H1 (cell line): ENCODE results near the gene SHH. TPM values are rescaled to one million over a fixed set of nuclear protein-coding genes. Genes with fewer than 3 reads are reported as not detected.

Source experiments
- CHD7 ChIP-seq: fragments of 300-600 bp; sonication (generic); IDR thresholded peaks from 2 replicates; pipeline ENCODE4 v1.7.1; 2012; ENCODE audit warnings: low read length, moderate library complexity, mild to moderate bottlenecking, inconsistent platforms; ENCODE audit not compliant: insufficient replicate concordance
- TBP ChIP-seq: IDR thresholded peaks from 2 replicates; pipeline ENCODE4 v1.6.1; 2011; ENCODE audit warnings: low read depth, low read length, improper control_type of control experiment
- polyA plus RNA-seq, 7 experiments: library from polyadenylated mRNA; depleted of rRNA in 3 of 7; stranded (reverse) in 5 of 7; unstranded in 2 of 7; fragments of >200 nt in 5 of 7; fragments of 200-250 nt in 2 of 7; gene quantifications; 1 replicate in 5 of 7; 2 replicates in 1 of 7; 4 replicates in 1 of 7; pipeline versions ENCODE4 v1.2.1 to v1.2.3, GENCODE V29; 2011 to 2013; ENCODE audit warnings: missing spikeins in 2 of 7, mixed read lengths in 2 of 7
- total RNA-seq: library from RNA; stranded (reverse); fragmentation: NEBNext Ultra II Directional; extraction: Animal tissue kit (Norgen Biotek cat#: 25700); gene quantifications from 2 replicates; pipeline ENCODE4 v1.2.1, GENCODE V29; 2021

Gene SHH
- total and polyA plus RNA-seq, 2 of the 8 experiments (the other 6 are each of a cell fraction or from before 2014, with no cell fraction given) = not detected

GRCh38 chr7:155847821-155848435, 35.7 kb upstream of the SHH start (continued):
- TF ChIP-seq CHD7 (no peak), TBP (no peak)
- TF ChIP-seq, all 59 proteins: peak for 0
